OCI-LY1 (cell line): Measurements from ENCODE around the gene KIF17.

ENCODE experiments used
- EZH2 ChIP-seq: fragments of 200-600 bp; sonication (generic), shearing (Covaris generic); IDR thresholded peaks from 2 replicates; pipeline ENCODE4 v1.8.0; 2017; ENCODE audit warnings: borderline replicate concordance, mixed run types, mild to moderate bottlenecking, antibody characterized with exemption, low read length, moderate library complexity, mixed read lengths
- TF ChIP-seq, protein P1 (sequence below): fragments of 200-600 bp; sonication (generic), shearing (Covaris generic); IDR thresholded peaks from 2 replicates; pipeline ENCODE4 v1.5.1; 2017; ENCODE audit warnings: mild to moderate bottlenecking, antibody characterized with exemption, low read length, moderate library complexity, mixed read lengths

DNA sequence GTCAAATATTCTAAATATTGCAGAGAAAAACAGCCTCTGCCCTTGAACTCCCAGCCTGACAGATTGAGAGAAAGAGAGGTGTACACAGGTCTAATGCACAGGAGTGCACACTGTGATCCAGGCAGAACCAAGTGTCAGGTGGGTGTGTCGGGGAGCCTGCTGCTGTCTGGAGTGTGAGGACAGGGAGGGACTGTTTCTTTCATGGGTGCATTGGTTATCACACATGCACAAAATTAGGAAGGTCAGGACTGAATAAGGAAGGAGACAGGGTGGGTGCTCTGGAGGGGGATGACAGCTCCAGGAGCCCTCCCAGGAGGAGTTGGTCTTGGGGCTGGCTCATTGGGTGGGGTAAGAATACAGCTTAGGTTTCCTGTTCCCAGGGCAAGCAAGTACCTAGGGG, 97.8 kb downstream of the KIF17 start:
- TF ChIP-seq, protein P1, sequence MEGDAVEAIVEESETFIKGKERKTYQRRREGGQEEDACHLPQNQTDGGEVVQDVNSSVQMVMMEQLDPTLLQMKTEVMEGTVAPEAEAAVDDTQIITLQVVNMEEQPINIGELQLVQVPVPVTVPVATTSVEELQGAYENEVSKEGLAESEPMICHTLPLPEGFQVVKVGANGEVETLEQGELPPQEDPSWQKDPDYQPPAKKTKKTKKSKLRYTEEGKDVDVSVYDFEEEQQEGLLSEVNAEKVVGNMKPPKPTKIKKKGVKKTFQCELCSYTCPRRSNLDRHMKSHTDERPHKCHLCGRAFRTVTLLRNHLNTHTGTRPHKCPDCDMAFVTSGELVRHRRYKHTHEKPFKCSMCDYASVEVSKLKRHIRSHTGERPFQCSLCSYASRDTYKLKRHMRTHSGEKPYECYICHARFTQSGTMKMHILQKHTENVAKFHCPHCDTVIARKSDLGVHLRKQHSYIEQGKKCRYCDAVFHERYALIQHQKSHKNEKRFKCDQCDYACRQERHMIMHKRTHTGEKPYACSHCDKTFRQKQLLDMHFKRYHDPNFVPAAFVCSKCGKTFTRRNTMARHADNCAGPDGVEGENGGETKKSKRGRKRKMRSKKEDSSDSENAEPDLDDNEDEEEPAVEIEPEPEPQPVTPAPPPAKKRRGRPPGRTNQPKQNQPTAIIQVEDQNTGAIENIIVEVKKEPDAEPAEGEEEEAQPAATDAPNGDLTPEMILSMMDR, result no peak
- TF ChIP-seq EZH2, result no peak
